Fibroblast of mammary gland (primary cell): ENCODE data around the gene PTGER1.
"Not testable (repeated sequence)": the region's sequence is repeated elsewhere in the genome, so short reads cannot be mapped to it uniquely, and the experiment has no call there.

Experiments
- DNase-seq: peaks from one replicate; pipeline ENCODE4 v3.0.0-alpha.2; 2010; ENCODE audit warnings: low read depth
- H3K4me3 ChIP-seq: 2 replicates; pipeline ENCODE4 v1.5.1; 2011; ENCODE audit warnings: low read depth, mild to moderate bottlenecking, low read length, moderate library complexity; ENCODE audit not compliant: control insufficient read depth
- TF ChIP-seq, protein P1 (sequence below): conservative IDR thresholded peaks from 2 replicates; pipeline ENCODE4 v1.5.1; 2011; ENCODE audit warnings: low read depth, low read length, inconsistent platforms; ENCODE audit not compliant: control insufficient read depth, insufficient read depth

Gene PTGER1

DNA sequence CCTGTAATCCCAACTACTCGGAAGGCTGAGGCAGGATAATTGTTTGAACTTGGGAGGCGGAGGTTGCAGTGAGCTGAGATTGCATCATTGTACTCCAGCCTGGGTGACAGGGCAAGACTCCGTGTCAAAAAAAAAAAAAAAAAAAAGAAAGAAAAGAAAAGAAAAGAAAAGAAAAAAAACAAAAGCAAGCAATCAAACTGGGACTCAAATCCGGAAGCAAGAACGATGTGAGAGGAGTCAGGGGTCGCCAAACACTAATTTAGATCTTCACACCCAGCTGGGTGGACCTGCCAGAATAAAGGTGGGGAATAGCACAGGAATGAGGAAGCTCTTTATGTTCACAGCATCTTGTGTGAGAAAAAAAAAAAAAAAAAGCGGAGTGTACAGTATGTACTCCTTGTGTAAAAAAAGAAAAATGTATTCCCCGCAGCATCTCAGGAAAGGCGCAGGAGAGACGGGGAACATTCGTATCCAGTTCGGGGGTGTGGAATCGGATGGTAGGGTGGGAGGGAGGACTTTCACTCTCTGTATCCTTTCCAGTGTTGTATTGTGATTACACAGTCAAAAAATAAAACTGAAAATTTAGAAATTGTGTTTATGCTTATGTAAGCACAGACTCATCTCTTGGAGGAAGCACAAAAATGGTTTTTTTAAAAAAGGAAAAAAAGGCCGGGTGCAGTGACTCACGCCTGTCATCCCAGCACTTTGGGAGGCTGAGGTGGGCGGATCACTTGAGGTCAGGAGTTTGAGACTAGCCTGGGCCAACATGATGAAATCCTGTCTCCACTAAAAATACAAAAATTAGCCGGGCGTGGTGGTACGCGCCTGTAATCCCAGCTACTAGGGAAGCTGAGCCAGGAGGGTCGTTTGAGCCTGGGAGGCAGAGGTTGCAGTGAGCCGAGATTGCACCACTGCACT, 35.4 kb upstream of the PTGER1 start:
- DNase-seq: peak; percentile 91
- TF ChIP-seq, protein P1, sequence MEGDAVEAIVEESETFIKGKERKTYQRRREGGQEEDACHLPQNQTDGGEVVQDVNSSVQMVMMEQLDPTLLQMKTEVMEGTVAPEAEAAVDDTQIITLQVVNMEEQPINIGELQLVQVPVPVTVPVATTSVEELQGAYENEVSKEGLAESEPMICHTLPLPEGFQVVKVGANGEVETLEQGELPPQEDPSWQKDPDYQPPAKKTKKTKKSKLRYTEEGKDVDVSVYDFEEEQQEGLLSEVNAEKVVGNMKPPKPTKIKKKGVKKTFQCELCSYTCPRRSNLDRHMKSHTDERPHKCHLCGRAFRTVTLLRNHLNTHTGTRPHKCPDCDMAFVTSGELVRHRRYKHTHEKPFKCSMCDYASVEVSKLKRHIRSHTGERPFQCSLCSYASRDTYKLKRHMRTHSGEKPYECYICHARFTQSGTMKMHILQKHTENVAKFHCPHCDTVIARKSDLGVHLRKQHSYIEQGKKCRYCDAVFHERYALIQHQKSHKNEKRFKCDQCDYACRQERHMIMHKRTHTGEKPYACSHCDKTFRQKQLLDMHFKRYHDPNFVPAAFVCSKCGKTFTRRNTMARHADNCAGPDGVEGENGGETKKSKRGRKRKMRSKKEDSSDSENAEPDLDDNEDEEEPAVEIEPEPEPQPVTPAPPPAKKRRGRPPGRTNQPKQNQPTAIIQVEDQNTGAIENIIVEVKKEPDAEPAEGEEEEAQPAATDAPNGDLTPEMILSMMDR: no peak
- H3K4me3 ChIP-seq: peak overlapping the region; percentile 47

GRCh38 chr19:14507704-14508542, 32.8 kb upstream of the PTGER1 start:
- peak; percentile 49 for DNase-seq
- no peak overlapping the region for H3K4me3 ChIP-seq
- TF ChIP-seq, protein P1: no peak

- peak; percentile 72 for DNase-seq
- no peak overlapping the region for H3K4me3 ChIP-seq
These were observed 30.5 kb upstream of the PTGER1 start for GRCh38 chr19:14505488-14506239.

GRCh38 chr19:14504575-14504974, 29.4 kb upstream of the PTGER1 start:
- not testable (repeated sequence) for H3K4me3 ChIP-seq, DNase-seq

More at GRCh38 chr19:14505488-14506239, 30.5 kb upstream of the PTGER1 start:
- TF ChIP-seq, protein P1: peak; percentile 64

DNA sequence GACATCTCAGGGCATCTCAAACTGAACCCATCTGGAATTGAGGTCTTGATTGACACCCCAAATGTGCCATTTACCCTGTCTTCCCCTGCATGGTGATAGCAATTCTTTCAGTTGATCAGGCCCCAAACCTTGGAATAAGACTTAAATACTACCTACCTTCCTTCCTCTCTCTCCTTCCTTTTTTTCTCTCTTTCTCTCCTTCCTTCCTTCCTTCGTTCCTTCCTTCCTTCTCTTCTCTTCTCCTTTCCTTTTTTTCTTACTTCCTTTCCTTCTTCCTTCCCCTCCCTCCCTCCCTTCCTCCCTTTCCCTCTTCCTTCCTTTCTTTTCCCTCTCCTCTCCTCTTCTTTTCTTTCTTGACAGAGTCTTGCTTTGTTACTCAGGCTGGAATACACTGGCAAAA, 28.1 kb upstream of the PTGER1 start:
- TF ChIP-seq, protein P1: no peak
- DNase-seq: no peak
- H3K4me3 ChIP-seq: no peak overlapping the region

DNA sequence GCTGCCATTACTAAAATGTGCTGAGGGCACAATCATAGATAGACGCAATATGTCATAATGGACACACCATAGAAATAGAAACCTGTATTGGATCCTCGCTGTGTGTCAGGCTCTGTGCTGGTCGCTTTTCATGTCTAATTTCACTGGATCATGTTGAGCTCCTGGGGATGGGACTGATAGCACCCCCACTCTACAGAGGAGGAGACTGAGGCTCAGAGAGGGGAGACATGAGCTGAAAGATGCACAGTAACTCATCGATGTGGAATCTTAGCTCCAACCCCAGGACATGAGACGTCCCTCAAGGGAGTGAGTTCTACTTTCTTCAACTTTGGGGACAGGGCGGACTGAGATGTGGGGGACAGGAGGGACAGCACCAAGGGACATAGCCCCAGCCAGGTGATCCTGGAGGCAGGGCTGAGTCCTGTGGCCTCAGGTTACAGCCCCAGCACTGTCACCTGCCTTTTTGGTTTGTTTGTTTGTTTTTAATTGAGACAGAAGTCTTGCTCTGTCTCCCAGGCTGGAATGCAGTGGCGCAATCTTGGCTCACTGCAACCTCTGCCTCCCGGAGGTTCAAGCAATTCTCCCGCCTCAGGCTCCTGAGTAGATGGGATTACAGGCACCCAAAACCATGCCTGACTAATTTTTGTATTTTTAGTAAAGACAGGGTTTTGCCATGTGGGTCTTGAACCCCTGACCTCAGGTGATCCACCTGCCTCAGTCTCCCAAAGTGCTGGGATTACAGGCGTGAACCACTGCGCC, 27.4 kb upstream of the PTGER1 start:
- H3K4me3 ChIP-seq: no peak overlapping the region
- DNase-seq: no peak
- TF ChIP-seq, protein P1: no peak
